Activated T-cell treated with anti-CD3 and anti-CD28 coated beads, Interleukin-2, amount 50 U/mL, for 72 hours (primary cell): ENCODE results near the gene SLC9C1. TPM values are rescaled to one million over a fixed set of nuclear protein-coding genes. Genes with fewer than 3 reads are reported as not detected.

Experiments
- ATAC-seq, 2 donors: fragments of 150-1000 bp; cut with Tn5 transposase; replicated peaks in 1 of 2; 2 replicates each; pipeline ENCODE4 v1.10.0; 2021; ENCODE audit warnings: moderate library complexity in 2 of 2, mild to moderate bottlenecking in 1 of 2
- DNase-seq, 2 donors: peaks; one replicate each; pipeline ENCODE4 v3.0.0; 2021 to 2022; ENCODE audit warnings: mixed read lengths in 1 of 2
- H3K27ac Mint-ChIP-seq: one replicate; pipeline ENCODE4 v1.8.0; 2022; ENCODE audit warnings: mild to moderate bottlenecking, moderate library complexity, mixed read lengths
- H3K27me3 Mint-ChIP-seq: one replicate; pipeline ENCODE4 v1.8.0; 2022; ENCODE audit warnings: low read depth, mixed read lengths
- H3K36me3 Mint-ChIP-seq, 2 donors: one replicate each; pipeline ENCODE4 v1.8.0; 2022; ENCODE audit warnings: mixed read lengths in 2 of 2, mild to moderate bottlenecking in 1 of 2; ENCODE audit not compliant: insufficient read depth in 2 of 2
- H3K4me1 Mint-ChIP-seq: one replicate; pipeline ENCODE4 v1.8.0; 2022; ENCODE audit warnings: low read depth, mixed read lengths
- H3K4me3 Mint-ChIP-seq, 2 donors: one replicate each; pipeline ENCODE4 v1.8.0; 2022; ENCODE audit warnings: mild to moderate bottlenecking in 2 of 2, mixed read lengths in 2 of 2, moderate library complexity in 2 of 2
- H3K9me3 Mint-ChIP-seq, 2 donors: one replicate each; pipeline ENCODE4 v1.8.0; 2022; ENCODE audit warnings: mixed read lengths in 2 of 2
- total RNA-seq, 2 donors: library from RNA; stranded (reverse); gene quantifications; one replicate each; pipeline ENCODE4 v1.2.3, GENCODE V29; 2022

The SLC9C1 gene
- total RNA-seq, 2 donors from 2014 or later = not detected

DNA sequence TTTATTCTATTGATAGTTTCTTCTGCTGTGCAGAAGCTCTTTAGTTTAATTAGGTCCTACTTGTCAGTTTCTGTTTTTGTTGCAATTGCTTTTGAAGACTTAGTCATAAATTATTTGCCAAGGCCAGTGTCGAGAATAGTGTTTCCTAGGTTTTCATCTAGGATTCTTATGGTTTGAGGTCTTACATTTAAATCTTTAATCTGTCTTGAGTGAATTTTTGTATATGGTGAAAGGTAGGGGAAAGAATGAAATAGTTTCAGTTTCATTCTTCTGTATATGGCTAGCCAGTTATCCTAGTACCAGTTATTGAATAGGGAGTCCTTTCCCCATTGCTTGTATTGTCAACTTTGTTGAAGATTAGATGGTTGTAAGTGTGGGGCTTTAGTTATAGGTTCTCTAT is 150.3 kb downstream of the SLC9C1 start:
- ATAC-seq = peak; percentile 47 to 50
- H3K27ac Mint-ChIP-seq = peak overlapping the region; percentile 21
- no peak for DNase-seq
- H3K9me3 Mint-ChIP-seq = peaks cover 11 to 14% of the 10 kb centered on the region in 2 donors
- H3K4me1 Mint-ChIP-seq = peaks cover 21% of the 10 kb centered on the region
- peaks cover 17 to 27% of the 10 kb centered on the region in 2 donors for H3K36me3 Mint-ChIP-seq
- H3K27me3 Mint-ChIP-seq = no peaks in the 10 kb centered on the region
- peak overlapping the region; percentile 8 to 65 for H3K4me3 Mint-ChIP-seq

DNA sequence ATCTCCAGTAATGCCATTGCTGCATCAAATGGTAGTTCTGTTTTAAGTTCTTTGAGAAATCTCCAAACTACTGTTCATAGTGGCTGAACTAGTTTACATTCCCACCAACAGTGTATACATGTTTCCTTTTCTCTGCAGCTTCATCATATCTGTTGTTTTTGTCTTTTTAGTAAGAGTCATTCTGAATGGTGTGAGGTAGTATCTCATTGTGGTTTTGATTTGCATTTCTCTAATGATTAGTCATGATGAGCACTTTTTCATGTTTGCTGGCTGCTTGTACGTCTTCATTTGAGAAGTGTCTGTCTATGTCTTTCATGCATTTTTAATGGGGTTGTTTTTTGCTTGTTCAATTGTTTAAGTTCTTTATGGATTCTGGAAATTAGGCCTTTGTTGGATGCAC is 150.8 kb downstream of the SLC9C1 start:
- H3K4me3 Mint-ChIP-seq = peak overlapping the region; percentile 8 to 65
- ATAC-seq (peak; percentile 88 to 94), DNase-seq (no peak)
- H3K9me3 Mint-ChIP-seq = peaks cover 11 to 14% of the 10 kb centered on the region in 2 donors
- peaks cover 21% of the 10 kb centered on the region for H3K4me1 Mint-ChIP-seq
- H3K27me3 Mint-ChIP-seq = no peaks in the 10 kb centered on the region
- peaks cover 16 to 27% of the 10 kb centered on the region in 2 donors for H3K36me3 Mint-ChIP-seq
- H3K27ac Mint-ChIP-seq = peak overlapping the region; percentile 21

DNA sequence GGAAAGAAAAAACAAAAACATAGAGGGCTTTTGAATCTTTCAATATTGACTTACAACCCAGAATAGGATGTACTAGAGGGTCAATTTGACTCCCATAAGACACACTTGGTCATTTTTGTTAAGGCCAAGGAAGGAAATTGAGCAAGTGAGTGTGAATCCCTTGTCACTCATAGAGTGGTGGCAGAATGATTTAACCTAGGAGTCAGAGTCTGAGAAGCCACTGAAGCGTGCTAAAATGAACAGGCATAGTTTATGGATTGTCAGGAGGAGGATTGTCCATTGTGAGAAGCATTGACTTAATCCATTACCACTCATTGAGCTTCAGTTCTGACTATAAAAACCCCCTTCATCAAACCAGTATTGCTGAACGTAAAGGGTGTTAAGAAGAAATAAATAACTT is 152.7 kb downstream of the SLC9C1 start:
- H3K27me3 Mint-ChIP-seq = no peaks in the 10 kb centered on the region
- no peak overlapping the region for H3K4me3 Mint-ChIP-seq
- peaks cover 4 to 5% of the 10 kb centered on the region in 2 donors for H3K9me3 Mint-ChIP-seq
- ATAC-seq = peak in 1 of 2 donors; percentile 48
- no peak for DNase-seq
- H3K27ac Mint-ChIP-seq = no peak overlapping the region
- peaks cover 12 to 13% of the 10 kb centered on the region in 2 donors for H3K36me3 Mint-ChIP-seq
- peaks cover 35% of the 10 kb centered on the region for H3K4me1 Mint-ChIP-seq

DNA sequence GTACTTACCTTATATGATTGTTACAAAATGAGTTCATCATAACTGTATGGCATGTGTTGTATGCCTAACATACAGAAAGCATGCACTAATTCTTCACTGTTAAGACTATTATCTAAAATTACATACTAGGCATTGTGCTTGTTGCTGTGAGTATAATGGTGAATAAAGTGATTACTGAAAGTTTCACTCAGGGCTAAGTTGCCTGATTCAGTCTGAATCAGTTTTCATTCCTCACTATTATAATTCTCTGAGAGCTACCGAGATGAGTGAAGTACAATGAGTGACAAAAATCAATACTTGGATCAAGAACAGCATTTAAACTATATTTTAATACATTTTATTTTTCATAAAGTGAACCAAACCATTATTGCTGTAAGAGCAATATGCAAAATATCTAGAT is 153.4 kb downstream of the SLC9C1 start:
- DNase-seq (no peak), ATAC-seq (peak; percentile 44 to 48)
- Mint-ChIP-seq H3K4me1 (peaks cover 42% of the 10 kb centered on the region), H3K27ac (peak overlapping the region; percentile 42), H3K9me3 (peaks cover 1 to 2% of the 10 kb centered on the region in 2 donors), H3K36me3 (peaks cover 6 to 7% of the 10 kb centered on the region in 2 donors), H3K4me3 (peak overlapping the region; percentile 5 to 70), H3K27me3 (no peaks in the 10 kb centered on the region)

- no peaks in the 10 kb centered on the region for H3K27me3 Mint-ChIP-seq
- H3K4me1 Mint-ChIP-seq = peaks cover 57% of the 10 kb centered on the region
- no peak overlapping the region for H3K27ac Mint-ChIP-seq
- no peaks in the 10 kb centered on the region for H3K9me3 Mint-ChIP-seq
- ATAC-seq (no peak), DNase-seq (no peak)
- no peak overlapping the region for H3K4me3 Mint-ChIP-seq
- H3K36me3 Mint-ChIP-seq = peaks cover 0 to 3% of the 10 kb centered on the region in 2 donors
Measured at GRCh38 chr3:112138219-112138969, 155.6 kb downstream of the SLC9C1 start.

- no peak for ATAC-seq
- DNase-seq = no peak
- Mint-ChIP-seq H3K36me3 (peaks cover 0 to 2% of the 10 kb centered on the region in 2 donors), H3K9me3 (no peaks in the 10 kb centered on the region), H3K4me1 (peaks cover 59% of the 10 kb centered on the region), H3K27ac (no peak overlapping the region), H3K4me3 (no peak overlapping the region), H3K27me3 (no peaks in the 10 kb centered on the region)
Measured at GRCh38 chr3:112137781-112138180, 156.2 kb downstream of the SLC9C1 start.

DNA sequence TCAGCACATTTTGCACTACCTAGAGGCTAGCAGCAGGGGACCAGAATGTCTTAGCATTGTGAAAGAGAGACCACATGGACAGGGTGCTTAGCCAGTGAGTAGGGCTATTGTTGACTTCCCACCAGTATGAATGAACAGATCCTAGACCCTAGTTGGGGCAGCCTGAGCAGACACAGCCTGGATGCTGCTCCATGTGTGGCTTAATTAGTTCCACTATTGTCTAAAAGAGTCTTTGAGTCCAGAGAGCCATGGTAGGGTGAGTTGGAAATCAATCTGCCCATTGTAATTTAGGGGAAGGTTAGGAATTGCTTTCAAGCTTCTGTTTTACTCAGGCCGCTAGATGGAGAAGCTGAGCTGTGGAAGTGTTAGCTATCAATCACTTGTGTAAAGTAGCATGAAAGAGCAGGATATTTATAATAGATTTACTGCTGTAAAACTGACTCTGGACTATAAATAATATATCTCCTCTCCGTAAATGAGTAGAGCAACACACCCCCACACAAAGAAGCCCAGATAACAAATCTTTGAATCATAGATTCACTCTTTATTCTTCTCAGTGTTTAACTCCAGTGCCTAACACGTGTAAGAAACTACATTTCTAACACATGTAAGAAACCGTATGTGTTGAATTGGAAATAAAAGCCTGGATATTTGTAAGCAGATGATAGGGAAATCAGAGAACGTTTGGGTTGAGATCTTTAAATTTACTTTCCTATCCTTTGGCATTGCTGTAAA is 156.9 kb downstream of the SLC9C1 start:
- ATAC-seq (no peak), DNase-seq (peak in 1 of 2 donors; percentile 31)
- H3K27me3 Mint-ChIP-seq = no peaks in the 10 kb centered on the region
- peaks cover 66% of the 10 kb centered on the region for H3K4me1 Mint-ChIP-seq
- H3K9me3 Mint-ChIP-seq = no peaks in the 10 kb centered on the region
- H3K36me3 Mint-ChIP-seq = peaks cover 0 to 2% of the 10 kb centered on the region in 2 donors
- peak overlapping the region in 1 of 2 donors; percentile 7 for H3K4me3 Mint-ChIP-seq
- H3K27ac Mint-ChIP-seq = no peak overlapping the region

- ATAC-seq = no peak
- H3K27ac Mint-ChIP-seq = peak overlapping the region; percentile 54
Measured at GRCh38 chr3:112136046-112136445, 158.0 kb downstream of the SLC9C1 start.

GRCh38 chr3:112134335-112135124 is 159.5 kb downstream of the SLC9C1 start:
- DNase-seq = no peak
- peak; percentile 18 to 20 for ATAC-seq
- Mint-ChIP-seq H3K36me3 (peaks cover 2 to 6% of the 10 kb centered on the region in 2 donors), H3K4me1 (peaks cover 78% of the 10 kb centered on the region), H3K9me3 (no peaks in the 10 kb centered on the region), H3K27ac (peak overlapping the region; percentile 81), H3K27me3 (no peaks in the 10 kb centered on the region), H3K4me3 (peak overlapping the region; percentile 93 to 96)

More at GRCh38 chr3:112136046-112136445, 158.0 kb downstream of the SLC9C1 start:
- Mint-ChIP-seq H3K4me3 (peak overlapping the region; percentile 35 to 40), H3K9me3 (no peaks in the 10 kb centered on the region), H3K27me3 (no peaks in the 10 kb centered on the region), H3K4me1 (peaks cover 73% of the 10 kb centered on the region), H3K36me3 (peaks cover 2% of the 10 kb centered on the region in 2 donors)
- DNase-seq = no peak

GRCh38 chr3:112133626-112134334 is 160.2 kb downstream of the SLC9C1 start:
- no peak for DNase-seq
- Mint-ChIP-seq H3K9me3 (no peaks in the 10 kb centered on the region), H3K4me3 (peak overlapping the region; percentile 93 to 96), H3K4me1 (peaks cover 85% of the 10 kb centered on the region), H3K27me3 (no peaks in the 10 kb centered on the region), H3K27ac (peak overlapping the region; percentile 88), H3K36me3 (peaks cover 4 to 6% of the 10 kb centered on the region in 2 donors)
- no peak for ATAC-seq

DNA sequence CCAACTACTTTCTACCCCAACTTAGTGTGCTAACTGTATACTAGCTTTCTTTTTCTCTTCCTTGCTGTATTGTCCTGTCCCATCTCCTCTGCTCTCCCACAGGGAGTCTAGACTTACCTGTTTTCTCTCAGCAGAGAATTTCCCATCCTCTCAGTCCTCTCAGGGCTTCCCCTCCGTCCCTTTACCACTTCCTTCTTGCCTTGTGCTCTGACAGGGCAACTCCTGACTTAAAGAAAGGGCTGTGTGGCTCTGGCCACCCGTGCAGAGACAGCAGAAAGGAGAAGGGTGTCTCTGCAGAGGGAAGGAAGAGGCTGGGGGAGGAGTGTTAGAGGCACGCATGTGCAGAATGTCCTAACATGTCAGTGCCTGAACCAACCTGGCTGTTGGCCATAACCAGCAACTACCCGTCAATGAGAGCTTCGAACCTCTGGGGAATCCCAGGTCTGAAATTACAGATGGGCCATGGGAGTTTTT is 161.0 kb downstream of the SLC9C1 start, which contains the start of gene GCSAM:
TSS of gene GCSAM (minus strand) at position 274 of the 474 bp plus-strand sequence. CDS start at position 146, 128 bp downstream.
- H3K36me3 Mint-ChIP-seq = peaks cover 4 to 6% of the 10 kb centered on the region in 2 donors
- peak within 1 kb of the TSS; percentile 88 for H3K27ac Mint-ChIP-seq
- H3K4me1 Mint-ChIP-seq = peaks cover 93% of the 10 kb centered on the region

DNA sequence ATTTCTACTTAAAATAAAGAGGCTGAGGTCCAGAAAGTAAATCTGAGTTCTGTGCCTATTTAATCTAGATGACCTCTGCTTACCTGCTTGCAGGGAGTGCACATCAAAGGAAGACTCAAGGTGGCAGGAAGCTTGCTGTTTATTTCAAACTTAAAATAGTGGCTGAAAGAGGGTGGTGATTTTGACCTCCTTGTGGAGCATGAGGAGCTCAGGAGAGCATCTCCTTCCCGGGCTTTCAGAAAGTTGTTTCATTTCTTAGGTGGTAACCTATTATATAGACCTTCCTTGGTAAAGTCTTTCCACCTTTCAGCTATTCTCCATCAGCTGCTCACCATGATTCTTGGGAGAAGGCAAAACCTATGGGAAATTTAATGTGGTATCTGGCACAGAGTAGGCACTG is 161.5 kb downstream of the SLC9C1 start:
- Mint-ChIP-seq H3K27me3 (no peaks in the 10 kb centered on the region), H3K4me1 (peaks cover 96% of the 10 kb centered on the region), H3K4me3 (peak overlapping the region; percentile 93 to 96), H3K9me3 (no peaks in the 10 kb centered on the region), H3K36me3 (peaks cover 4 to 6% of the 10 kb centered on the region in 2 donors), H3K27ac (peak overlapping the region; percentile 88)
- DNase-seq = no peak
- no peak for ATAC-seq

More for the DNA sequence above, 161.0 kb downstream of the SLC9C1 start, which contains the start of gene GCSAM:
- peak; percentile 86 to 88 for ATAC-seq
- DNase-seq = peak; percentile 76 to 77
- Mint-ChIP-seq H3K9me3 (no peaks in the 10 kb centered on the region), H3K4me3 (peak within 1 kb of the TSS; percentile 93 to 96), H3K27me3 (no peaks in the 10 kb centered on the region)
